Measurements from ENCODE around the gene TMEM116. TPM values are rescaled to one million over a fixed set of nuclear protein-coding genes. Genes with fewer than 3 reads are reported as not detected.
A peak's percentile ranks its signal among the peaks of the same experiment; 100 is the strongest.
"Not testable (repeated sequence)": the region's sequence is repeated elsewhere in the genome, so short reads cannot be mapped to it uniquely, and the experiment has no call there.

The TMEM116 gene
- 17.7 TPM for total RNA-seq

DNA sequence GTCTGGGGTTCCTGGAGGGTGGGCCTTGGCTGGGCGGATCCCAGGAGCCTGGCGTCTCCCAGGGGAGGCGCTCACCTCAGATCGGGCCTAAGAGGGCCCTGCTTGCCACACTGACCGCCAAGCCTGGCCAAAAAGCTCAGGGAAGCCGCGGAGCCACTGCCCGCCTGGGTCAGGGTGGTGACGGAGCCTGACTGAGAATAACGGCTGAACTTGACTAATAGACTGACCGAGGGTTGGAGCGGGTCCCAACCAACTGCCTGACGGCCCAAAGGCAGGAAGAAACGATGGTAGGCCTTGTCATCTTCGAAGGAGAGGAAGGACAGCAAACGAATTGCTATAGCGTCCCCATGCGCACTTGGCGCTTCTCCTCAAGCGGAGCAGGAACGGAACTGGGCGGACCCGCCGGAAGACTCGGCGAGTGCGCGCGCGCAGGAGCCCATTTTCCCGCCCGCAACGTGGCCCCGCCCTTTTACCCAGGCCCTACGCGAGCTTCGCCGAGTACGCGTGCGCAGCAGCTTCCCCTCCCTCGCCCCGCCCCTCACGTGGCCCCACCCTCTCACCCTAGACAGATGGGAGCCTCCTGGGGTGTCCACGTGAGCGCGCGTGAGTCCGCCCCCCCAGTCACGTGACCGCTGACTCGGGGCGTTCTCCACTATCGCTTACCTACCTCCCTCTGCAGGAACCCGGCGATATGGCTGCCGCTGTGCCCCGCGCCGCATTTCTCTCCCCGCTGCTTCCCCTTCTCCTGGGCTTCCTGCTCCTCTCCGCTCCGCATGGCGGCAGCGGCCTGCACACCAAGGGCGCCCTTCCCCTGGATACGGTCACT lies at the start of gene TMEM116, which contains the start of gene ERP29:
Gene TMEM116 (minus strand): TSS at position 391 of the 826 bp plus-strand sequence. CDS start 7,895 bp downstream, outside the sequence.
Gene ERP29 (plus strand): TSS at position 652 of the 826 bp plus-strand sequence. CDS start 40 bp downstream, at position 692.
- ATAC-seq (peak; percentile 98), DNase-seq (ENCODE audit: low spot score) (peak; percentile 100)
- intact Hi-C loops (cut with DNase I), result no loop called here

DNA sequence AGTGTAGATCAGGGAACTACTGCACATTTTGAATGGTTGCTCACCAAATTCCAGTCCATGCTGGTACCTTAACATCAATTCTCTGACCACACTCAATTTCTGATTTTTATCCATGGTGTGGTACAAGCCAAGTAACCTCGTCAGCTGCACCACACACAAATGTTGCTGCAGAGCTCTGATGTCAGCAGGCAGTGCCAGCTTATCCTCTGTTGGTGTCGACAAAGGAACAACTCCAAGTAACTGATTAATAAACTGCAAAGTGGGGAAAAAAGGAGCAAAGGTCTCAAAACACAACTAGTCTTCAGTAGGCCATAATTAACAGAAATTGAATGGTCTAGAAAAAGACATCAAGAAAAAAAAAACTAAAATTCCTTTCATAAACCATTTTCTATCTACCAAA lies 48.2 kb upstream of the TMEM116 start:
- ATAC-seq (no peak), DNase-seq (ENCODE audit: low spot score) (no peak)
- intact Hi-C loops (cut with DNase I), result no loop called here

DNA sequence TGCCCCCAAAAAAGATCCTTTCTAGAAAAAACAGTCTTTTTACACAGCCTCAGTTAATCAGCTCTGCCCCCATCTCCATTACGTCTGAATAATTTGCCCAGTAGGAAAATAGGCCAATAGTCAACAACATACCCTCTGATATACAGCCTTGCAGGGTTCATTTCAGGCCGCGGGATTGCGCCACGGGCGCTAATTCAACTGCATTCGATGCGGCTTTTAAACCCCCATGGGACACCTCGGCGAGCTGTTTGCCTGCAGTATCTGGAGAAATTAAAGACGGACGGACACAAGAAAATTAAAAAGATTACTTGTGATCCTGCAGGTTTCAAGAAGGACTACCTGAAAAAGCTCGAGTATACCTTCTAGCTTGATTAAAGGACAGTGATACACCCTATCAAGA lies 36.4 kb upstream of the TMEM116 start:
- intact Hi-C loops (cut with DNase I), result no loop called here
- ATAC-seq (no peak), DNase-seq (ENCODE audit: low spot score) (no peak)

DNA sequence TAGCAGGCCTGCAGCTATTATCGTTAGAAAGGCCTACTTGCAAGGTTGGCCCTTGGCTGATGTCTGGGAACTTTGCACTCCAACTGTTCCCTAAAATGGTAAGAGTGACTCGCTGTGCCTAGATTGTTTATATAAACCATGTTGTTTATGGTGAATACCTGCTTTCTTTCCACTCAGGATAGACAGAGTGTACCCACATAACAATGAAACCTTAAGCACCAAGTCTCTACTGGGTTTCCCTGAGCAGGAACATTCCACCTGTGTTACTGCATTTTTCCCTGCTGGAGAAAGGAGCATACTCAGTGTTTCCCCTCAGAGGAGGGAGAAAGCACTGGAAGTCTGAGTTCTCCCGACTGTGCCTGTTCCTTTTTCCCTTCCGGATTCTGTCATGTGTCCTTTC lies 33.0 kb upstream of the TMEM116 start:
- intact Hi-C loops (cut with DNase I), result no loop called here
- no peak for DNase-seq (ENCODE audit: low spot score)
- no peak for ATAC-seq

DNA sequence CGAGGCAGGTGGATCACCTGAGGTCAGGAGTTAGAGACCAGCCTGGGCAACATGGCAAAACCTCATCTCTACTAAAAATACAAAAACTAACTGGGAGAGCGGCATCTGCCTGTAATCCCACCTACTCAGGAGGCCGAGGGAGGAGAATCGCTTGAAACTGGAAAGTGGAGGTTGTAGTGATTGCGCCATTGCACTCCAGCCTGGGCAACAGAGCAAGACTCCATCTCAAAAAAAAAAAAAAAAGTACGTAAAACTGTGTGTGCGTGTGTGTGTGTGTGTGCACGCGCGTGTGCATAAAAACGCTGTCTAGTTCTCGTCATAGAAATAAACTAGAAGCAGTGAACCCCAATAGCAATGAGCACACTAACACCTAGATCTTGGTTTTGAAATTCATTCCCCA lies 23.6 kb upstream of the TMEM116 start:
- DNase-seq (ENCODE audit: low spot score); intact Hi-C loops (cut with DNase I); ATAC-seq: not testable (repeated sequence)

DNA sequence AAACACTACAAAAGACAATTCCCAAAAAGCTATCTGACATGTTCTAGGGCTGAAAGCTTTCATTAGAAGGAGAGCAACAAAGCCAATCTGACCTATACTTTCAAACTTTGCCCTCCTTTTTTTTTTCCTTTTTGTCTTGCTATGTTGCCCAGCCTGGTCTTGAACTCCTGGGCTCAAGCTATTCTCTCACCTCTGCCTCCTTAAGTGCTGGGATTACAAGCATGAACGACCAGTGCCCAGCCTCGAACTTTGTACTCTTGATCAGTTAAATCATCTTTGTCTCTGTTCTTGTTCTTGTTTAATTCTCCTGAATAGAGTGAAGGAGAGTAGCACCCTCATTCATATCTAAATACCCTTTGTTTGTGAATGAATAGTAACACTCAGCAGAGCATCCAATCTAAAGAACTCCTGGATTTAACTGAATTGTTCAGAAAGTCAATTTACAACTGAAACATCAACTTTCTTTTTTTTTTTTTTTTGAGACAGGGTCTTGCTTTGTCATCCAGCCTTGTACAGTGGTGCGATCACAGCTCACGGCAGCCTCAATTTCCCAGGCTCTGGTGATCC lies 22.3 kb upstream of the TMEM116 start:
- ATAC-seq (no peak), DNase-seq (ENCODE audit: low spot score) (no peak)
- intact Hi-C loops (cut with DNase I), result no loop called here

DNA sequence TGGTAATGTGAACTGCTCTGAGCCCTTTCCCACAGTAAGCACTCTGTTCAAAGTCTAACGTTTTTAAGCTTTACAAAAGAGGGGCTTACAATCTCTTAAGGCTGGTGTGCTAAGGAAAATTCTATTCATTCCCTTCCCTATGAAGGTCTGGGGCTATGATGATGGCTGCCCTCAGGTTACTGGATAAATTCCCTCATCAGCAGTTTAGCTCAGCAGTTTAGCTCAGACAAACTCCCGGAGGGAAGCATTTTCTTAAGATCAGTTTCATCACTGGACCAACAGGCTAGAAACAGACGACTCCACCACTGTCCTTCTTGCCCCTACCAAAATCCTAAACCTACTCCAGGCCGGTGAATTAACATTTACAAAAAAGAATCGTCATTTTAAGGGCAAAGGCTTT lies 19.3 kb upstream of the TMEM116 start:
- DNase-seq (ENCODE audit: low spot score) (no peak), ATAC-seq (no peak)
- intact Hi-C loops (cut with DNase I), result no loop called here

DNA sequence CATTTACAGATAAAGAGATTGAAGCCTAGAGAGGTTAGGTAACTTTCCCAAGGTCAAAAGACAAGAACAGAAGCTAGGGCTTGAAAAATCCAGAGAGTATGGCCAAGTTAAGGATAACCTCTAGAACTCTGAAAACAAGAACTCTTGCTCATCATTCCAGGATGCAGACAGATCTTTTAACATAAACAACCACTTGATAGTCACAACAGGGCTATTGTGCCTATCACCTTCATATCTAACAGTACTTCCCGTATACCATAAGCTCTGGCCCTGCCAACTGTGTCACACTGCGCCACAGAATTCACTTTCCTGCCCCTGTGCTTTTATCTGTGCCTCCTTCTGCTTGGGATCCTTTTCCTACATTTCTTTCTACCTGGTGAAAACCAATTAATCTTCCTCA lies 18.5 kb upstream of the TMEM116 start:
- ATAC-seq (no peak), DNase-seq (ENCODE audit: low spot score) (no peak)
- intact Hi-C loops (cut with DNase I), result no loop called here

DNA sequence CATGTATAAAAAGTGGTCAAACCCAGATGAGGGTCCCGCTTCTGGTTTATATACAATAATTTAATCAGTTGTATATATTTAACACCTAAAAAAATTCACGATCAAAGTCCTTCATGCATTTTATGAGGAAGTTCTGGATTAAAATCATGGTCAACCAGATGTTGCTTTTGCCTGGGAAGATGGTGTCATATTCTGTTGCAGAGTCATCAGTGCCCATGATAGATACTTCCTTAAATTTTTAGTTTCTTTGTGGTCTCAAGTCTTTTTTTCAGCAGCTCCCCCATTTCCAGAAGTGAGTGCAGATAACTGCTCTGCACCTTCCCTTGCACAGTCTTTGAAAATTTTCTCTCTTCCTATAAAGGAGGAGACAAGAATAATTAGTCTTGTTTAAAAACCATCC lies 16.3 kb upstream of the TMEM116 start:
- ATAC-seq (no peak), DNase-seq (ENCODE audit: low spot score) (no peak)
- intact Hi-C loops (cut with DNase I), result no loop called here

DNA sequence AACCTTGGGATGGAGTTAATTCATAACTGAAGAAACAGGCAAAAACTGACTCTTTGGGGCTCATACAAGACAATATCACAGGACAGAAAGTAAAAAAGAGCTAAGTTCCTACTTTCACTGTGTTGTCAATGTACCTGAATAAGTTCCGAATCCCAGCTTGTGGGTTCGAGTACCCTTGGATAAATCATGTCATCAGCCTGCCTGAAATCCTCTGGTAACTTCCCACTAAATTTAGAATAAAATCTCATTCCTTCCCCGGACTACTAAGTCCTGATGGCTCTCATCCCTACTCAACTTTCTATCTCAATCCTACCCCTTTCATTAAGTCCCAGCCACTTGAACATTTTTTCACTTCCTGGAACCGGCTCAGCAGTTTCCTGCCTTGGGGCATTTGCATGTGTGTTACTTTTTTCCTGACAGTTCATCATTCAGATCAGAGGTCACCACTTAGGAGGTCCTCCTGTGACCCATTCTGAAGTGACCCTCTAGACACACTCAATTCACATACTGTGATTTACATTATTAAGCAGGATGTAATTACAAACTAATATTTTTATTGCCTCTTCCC lies 12.9 kb upstream of the TMEM116 start:
- ATAC-seq (no peak), DNase-seq (ENCODE audit: low spot score) (no peak)
- intact Hi-C loops (cut with DNase I), result no loop called here

DNA sequence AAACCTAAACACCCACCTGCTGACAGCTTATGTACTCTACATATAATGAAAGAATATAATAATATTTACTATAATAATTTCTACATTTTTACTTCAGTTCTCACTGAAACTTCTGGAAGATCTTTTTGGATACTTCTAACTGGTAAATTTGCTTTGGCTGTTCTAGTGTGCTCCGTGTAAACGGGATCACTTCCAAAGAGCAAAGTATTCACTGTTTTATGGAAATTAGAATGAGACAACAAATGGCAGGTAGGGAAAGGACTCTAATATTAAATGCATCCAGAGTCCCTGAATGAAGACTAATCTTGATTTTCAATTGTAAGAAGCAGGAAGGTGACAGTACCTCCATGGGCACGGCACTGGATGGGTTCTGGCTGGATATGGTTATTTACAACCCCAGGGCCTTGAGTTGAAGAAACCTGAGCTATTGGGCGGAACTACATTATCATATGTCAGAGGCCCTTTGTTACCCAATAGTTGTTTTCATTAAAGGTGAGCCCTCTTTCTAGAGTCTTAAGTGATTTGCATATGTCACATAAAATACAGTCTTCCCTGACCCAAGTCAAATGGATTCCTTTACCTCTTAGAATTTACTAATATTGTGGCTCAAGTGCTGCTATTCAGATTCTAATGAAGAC lies 10.9 kb upstream of the TMEM116 start:
- intact Hi-C loops (cut with DNase I), result no loop called here
- no peak for ATAC-seq

DNA sequence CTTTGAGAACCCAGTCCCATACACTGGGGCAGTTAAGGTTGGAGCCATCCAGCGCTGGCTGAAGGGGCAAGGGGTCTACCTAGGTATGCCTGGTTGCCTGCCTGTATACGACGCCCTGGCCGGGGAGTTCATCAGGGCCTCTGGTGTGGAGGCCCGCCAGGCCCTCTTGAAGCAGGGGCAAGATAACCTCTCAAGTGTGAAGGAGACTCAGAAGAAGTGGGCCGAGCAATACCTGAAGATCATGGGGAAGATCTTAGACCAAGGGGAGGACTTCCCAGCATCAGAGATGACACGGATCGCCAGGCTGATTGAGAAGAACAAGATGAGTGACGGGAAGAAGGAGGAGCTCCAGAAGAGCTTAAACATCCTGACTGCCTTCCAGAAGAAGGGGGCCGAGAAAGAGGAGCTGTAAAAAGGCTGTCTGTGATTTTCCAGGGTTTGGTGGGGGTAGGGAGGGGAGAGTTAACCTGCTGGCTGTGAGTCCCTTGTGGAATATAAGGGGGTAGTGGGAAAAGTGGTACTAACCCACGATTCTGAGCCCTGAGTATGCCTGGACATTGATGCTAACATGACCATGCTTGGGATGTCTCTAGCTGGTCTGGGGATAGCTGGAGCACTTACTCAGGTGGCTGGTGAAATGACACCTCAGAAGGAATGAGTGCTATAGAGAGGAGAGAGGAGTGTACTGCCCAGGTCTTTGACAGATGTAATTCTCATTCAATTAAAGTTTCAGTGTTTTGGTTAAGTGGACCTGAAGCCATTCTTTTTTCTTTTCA lies 9.5 kb upstream of the TMEM116 start:
- ATAC-seq, result no peak
- DNase-seq (ENCODE audit: low spot score), result no peak
- intact Hi-C loops (cut with DNase I), result no loop called here

More for the DNA sequence above, 10.9 kb upstream of the TMEM116 start:
- no peak for DNase-seq (ENCODE audit: low spot score)

DNA sequence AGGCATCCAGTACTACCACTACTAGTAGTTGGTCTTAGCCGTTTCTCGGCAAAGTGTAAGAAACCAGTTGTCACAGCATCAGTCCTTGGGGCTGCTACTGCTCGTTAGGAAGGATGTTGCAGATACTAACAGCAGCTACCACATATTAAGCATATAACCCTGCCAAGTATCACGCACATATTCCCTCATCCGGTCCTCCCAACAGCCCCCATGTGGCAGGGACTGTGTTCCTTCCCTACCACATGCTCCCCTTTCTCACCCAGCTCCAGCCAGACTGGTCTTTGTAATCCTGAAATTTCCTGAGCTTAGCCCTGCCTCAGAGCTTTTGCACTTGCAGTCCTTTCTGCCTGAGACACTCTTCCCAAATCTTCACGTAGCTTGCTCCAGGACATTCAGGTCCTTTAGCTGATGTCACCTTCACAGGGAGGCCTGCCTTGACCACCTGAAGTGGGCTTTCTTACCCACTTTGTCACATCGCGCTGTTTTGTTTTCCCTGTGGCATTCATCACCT lies 8.0 kb upstream of the TMEM116 start:
- DNase-seq (ENCODE audit: low spot score) (no peak), ATAC-seq (no peak)
- intact Hi-C loops (cut with DNase I), result no loop called here

DNA sequence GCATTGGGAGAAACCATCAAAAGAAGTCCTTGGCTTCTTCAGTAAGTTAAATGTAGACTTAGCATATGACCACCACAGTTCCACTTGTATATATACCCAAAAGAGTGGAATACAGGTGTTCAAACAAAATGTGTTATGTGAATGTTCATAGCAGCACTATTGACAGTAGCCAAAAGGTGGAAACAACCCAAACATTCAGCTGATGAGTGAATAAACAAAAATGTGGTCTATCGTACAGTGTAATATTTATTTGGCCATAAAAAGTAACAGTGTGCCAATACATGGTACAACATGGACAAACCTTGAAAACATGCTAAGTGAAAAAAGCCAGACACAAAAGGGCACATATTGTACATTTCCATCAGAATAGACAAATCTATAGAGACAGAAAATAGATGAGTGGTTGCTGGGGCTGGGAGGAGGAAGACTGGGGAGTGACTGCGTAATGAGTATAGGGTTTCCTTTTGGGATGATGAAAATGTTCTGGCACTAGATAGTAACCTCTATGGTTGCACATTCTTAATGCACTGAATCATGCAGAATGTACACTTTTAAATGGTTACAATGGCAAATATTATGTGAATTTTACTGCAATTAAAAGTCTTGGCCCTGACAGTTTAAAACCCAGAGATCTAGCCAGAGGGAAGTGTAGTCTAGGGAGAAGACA lies 5.7 kb upstream of the TMEM116 start:
- no peak for ATAC-seq
- DNase-seq (ENCODE audit: low spot score), result no peak
- intact Hi-C loops (cut with DNase I), result no loop called here

DNA sequence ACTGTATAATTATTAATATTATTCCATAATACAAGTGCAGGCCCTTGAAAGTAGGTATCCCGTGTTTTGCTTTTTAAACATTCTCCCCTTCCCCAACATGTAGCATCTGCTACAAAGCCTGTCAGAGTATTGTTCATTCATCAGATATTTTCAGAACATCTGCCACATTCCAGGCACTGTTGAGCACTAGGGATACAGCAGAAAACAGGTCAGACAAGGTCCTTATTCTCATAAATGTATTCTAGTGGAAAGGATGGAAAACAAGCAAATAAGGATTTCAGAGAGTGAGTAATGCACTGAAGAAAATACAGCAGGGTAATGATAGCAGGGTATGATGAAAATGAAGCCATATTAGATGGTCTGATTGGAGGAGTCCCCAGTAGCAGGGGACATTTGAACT lies 4.1 kb upstream of the TMEM116 start:
- intact Hi-C loops (cut with DNase I), result no loop called here
- no peak for ATAC-seq
- no peak for DNase-seq (ENCODE audit: low spot score)

DNA sequence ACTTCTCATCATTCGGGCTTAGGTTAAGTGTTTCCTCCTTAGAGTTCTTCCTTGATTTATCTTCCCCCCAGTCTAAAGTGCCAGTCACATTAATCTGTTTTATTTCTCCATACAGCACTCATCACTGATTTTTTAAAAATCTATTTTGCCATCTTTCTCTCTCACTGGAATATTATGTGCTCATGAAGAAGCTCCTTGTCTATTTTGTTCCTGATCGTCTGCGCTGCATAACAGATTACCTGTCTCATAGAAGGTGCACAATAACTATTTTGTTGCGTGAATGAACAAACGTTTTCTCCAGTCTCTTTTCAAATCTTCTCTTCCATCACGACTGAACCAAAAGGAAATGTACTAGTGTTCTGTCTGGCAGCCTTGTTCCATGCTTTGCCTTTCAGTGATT lies 3.0 kb upstream of the TMEM116 start:
- intact Hi-C loops (cut with DNase I), result no loop called here
- DNase-seq (ENCODE audit: low spot score), result no peak
- ATAC-seq, result no peak

DNA sequence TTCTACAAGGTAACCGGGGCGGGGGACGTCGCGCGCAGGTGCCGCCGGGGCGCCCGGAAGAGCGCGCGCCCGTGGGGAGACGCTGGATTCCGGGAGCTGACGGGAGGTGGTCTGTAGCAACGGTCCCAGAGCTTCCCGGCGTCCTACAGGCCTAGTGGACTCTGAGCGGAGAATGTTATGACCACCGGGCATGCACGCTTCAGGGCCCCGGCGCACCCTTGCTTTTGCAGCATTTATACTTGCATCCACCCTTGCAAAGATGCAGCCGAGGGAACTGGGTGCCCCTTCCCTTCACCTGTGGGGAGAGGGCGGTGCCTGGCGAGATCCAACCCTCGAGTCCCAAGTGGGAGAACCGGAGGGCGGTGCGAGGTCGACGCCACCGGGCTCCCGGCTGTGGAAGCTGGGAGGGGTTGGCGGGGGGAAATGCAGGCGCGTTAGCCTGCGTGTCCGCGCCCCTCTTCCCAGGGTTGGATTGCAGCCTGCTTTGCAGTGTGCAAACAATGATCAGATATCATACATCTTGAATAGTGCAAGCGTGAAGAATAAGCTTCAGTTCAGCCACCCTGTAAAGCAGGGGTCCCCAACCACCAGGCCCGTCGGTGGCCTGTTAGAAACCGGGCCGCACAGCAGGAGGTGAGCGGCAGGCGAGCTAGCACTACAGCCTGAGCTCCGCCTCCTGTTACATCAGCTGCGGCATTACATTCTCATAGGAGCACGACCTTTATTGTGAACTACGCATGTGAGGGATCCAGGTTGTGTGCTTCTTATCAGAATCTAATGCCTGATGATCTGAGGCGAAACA lies 837 bp upstream of the TMEM116 start:
- intact Hi-C loops (cut with DNase I), result no loop called here
- ATAC-seq (peak; percentile 3), DNase-seq (ENCODE audit: low spot score) (peak; percentile 71)

DNA sequence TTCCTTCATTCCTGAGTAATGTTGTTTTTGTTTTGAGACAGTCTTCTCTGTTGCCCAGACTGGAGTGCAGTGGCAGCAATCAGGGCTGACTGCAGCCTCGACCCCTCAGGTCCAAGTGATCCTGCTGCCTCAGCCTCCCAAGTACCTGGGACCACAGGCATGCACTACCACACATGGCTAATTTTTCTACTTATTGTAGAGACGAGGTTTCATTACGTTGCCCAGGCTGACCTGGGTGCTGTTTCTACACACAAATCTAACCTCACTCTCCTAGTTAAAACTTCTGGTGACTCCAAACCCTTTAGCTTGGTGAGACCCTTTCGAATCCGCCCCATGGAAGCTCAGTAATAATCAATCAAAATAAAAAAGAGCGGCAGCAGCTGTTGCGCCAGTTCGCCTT lies 1.3 kb downstream of the TMEM116 start:
- DNase-seq (ENCODE audit: low spot score) (no peak), ATAC-seq (no peak)
- intact Hi-C loops (cut with DNase I), result no loop called here

All from sciatic nerve (tissue), 2 donors.